ENCODE results near the gene ARHGAP9.

Gene ARHGAP9

DNA sequence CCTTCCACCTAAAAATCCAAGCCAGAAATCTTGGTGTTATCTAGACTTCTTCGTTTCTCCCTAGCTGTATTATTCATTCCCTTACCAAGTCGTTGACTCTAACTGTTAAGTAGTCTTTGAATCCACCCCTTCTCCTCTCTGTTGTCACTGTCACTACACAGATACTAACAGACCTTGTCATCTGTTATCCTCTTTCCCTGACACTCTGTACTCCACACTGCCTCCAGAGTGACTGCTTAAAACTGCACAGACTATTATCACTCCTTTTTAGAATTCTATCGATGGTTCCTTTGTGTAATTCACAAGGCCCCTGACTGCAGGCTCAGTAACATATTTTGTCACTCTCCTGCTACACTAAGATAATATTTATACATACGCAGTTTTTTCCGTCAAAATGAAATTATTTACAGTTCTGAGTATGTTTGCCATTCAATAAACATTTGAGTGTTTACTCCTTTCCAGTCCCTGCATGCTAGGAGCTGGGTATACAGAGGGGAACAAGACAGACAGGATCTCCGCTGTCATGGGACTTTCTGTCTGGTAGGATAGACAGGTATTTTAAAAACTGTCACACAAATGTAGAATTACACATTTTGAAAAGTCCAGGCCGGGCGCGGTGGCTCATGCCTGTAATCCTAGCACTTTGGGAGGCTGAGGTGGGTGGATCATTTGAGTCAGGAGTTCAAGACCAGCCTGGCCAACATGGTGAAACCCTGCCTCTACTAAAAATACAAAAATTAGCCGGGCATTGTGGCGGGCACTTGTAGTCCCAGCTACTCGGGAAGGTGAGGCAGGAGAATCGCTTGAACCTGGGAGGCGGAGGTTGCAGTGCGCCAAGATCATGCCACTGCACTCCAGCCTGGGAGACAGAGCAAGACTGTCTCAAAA, 12.0 kb upstream of the ARHGAP9 start:
- DNase-seq (ENCODE audit: low spot score) = no peak

DNA sequence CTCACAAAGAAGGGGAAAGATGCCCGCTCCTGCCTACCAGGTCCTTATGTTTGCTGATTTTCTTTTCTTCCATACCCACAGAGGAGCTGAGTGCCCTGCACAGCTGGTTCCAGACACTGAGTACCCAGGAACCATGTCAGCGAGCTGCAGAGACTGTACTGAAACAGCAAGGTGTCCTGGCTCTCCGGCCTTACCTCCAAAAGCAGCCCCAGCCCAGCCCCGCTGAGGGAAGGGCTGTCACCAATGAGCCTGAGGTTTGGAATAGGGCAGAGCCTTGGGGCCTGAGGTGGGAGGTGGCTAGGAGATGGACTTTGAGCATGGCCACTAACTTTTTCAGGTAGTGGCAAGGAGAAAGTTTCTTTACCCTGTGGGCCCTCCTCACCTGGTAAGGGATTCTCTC, 10.5 kb upstream of the ARHGAP9 start:
- DNase-seq (ENCODE audit: low spot score) = no peak

DNA sequence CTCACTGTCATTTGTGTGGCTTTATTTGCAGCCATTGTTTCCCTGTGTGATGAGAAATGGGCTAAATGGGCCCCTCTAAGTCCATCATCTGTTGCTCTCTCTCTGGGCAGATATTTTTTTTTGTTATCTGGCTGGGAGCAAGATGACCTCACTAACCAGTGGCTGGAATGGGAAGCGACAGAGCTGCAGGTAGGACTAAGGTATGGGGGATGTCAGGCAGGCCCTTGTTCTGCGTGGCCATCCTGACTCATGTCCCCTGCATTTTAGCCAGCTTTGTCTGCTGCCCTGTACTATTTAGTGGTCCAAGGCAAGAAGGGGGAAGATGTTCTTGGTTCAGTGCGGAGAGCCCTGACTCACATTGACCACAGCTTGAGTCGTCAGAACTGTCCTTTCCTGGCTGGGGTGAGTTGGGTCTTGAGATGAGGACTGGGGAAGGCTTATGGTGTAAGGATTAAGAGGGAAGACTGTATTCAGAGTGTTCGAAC, 9.5 kb upstream of the ARHGAP9 start:
- no peak for DNase-seq (ENCODE audit: low spot score)

- no peak for DNase-seq (ENCODE audit: low spot score)
Observed at GRCh38 chr12:57488402-57489156, 8.9 kb upstream of the ARHGAP9 start.

DNA sequence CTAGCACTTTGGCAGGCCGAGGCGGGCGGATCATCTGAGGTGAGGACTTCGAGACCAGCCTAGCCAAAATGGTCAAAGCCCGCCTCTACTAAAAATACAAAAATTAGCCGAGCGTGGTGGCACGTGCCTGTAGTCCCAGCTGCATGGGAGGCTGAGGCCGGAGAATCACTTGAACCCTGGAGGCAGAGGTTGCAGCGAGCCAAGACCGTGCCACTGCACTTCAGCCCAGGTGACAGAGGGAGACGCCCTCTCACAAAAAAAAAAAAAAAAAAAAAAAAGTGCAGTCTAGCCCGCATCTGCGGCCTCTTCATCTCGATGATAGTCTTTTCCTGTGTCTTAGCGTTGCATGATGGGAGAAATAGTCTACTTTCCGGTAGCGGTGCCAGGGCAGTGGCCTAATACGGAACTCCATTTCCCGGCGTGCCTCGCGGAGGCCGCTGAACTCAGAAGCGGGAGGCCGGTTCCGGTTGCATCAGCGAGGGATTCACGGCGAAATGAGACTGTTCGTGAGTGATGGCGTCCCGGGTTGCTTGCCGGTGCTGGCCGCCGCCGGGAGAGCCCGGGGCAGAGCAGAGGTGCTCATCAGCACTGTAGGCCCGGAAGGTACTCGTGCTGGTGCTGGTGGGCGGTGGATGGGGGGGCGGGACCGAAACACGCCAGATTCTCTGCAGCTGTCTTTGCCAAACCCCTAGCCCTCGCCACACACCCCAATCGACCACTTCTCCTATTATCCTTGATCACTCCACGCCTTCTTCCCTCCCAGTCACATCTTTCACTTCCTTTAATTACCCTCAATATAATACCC, 8.1 kb upstream of the ARHGAP9 start, which contains the start of gene MARS1:
TSS of gene MARS1 (plus strand) at position 472 of the 805 bp plus-strand sequence. CDS start at position 495, 23 bp downstream.
- peak; percentile 90 for DNase-seq (ENCODE audit: low spot score)

DNA sequence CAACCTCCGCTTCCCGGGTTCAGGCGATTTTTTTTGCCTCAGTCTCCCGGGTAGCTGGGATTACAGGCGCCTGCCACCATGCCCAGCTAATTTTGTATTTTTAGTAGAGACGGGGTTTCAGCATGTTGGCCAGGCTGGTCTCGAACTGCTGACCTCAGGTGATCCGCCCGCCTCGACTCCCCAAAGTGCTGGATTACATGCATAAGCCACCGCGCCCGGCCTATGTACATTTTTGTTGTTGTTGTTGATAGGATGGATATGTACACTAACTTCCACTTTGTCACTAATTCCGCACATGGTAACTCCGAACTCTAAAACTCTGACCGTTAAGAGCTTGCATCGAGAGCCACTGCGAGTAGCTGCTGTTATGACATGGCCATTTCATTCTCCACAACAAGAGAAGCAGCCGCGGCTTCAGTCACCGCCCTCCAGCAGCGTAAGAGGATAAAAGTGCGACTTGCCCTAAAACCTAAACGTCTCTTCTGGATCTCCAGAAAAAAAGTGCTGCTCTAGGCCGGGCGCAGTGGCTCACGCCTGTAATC, 7.5 kb upstream of the ARHGAP9 start:
- no peak for DNase-seq (ENCODE audit: low spot score)

DNA sequence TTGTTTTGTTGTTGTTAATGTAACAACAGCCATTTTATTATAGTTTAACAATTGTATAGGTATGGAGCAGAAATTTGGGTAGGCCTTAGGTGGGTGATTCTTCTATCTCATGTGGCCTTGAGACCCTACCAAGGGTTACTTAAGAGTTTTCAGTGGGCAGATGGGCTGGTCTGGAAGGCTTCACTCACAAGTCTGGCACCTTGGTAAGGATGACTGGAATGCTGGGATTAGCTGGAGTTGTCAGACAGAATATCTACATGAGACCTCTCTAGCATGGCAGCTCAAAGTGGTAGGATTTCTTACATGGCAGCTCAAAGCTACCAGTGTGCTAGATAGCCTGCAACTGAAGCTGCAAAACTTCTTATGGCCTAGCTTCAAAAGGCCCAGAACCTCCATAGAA, 6.0 kb upstream of the ARHGAP9 start:
- DNase-seq (ENCODE audit: low spot score) = no peak

- DNase-seq (ENCODE audit: low spot score) = peak; percentile 32
Observed at GRCh38 chr12:57483466-57483865, 3.8 kb upstream of the ARHGAP9 start.

DNA sequence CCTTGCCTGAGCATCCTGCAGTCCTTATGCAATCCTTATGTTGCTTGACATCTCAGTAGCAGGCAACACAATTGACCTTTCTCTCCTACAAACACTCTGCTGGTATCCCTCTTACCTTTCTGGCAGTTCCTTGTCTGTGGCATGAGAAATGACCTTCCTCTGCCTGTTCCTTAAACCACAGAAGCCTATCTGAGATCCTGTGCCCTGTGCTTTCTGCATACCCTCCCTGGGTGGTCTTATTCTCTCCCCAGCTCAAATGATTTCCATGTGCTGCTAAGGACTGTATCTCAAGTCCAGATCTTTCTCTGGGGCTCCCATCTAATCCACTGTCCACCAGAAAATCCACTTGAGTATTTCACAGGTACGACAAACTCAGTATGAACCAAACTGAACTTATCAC, 2.0 kb upstream of the ARHGAP9 start:
- no peak for DNase-seq (ENCODE audit: low spot score)

DNA sequence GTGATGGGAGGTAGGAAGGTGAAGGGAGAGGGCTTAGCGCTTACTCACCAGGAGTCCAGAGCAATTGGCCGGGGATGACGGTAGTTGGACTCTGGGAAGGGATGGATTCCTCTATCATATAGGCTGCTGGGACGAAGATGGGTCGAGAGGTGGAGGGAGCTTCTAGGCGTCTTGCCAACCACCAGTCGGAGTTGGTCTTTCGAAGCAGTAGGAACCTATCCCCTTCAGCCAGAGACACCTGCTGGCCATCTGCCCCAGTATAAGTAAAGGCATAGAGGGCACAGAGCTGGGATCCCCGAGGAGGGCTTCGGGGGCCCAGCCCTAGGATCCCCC, 657 bp downstream of the ARHGAP9 start:
- no peak for DNase-seq (ENCODE audit: low spot score)

- DNase-seq (ENCODE audit: low spot score) = no peak
Observed at GRCh38 chr12:57477710-57478681, 1.7 kb downstream of the ARHGAP9 start.

DNA sequence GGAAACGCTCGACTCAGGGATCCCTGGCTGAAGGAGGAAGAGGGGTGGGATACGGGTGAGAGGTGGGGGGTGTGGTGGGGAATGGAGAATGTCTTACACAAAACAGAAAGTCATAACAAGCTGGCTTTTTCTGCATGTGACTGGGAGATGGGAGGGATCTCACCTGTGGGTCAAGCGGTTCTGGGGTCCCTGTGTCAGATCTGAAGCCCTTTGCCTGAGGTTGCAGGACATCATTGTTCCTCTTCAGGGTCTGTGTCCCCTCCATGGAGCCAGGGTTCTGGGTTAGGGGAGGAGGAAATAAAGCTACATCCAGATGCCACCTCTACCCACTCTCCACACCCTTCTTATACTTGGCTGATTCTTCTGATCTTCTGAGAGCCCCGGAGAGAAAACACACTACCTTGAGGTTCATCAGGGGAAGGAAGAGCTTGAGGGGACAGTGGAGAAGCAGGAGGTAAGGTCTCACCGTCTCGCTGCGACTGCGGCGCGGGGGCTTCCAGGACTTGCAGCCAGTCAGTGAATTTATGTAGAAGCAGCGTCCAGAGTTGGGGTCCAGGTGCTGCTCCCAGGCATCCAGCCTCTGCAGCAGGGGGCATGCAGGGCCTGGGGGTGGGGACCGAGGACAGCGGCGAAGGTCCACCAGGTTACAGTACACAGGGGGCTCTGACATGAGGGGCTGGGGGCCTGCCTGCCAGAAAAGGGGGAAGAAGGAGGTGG, 2.5 kb downstream of the ARHGAP9 start:
- DNase-seq (ENCODE audit: low spot score) = no peak

DNA sequence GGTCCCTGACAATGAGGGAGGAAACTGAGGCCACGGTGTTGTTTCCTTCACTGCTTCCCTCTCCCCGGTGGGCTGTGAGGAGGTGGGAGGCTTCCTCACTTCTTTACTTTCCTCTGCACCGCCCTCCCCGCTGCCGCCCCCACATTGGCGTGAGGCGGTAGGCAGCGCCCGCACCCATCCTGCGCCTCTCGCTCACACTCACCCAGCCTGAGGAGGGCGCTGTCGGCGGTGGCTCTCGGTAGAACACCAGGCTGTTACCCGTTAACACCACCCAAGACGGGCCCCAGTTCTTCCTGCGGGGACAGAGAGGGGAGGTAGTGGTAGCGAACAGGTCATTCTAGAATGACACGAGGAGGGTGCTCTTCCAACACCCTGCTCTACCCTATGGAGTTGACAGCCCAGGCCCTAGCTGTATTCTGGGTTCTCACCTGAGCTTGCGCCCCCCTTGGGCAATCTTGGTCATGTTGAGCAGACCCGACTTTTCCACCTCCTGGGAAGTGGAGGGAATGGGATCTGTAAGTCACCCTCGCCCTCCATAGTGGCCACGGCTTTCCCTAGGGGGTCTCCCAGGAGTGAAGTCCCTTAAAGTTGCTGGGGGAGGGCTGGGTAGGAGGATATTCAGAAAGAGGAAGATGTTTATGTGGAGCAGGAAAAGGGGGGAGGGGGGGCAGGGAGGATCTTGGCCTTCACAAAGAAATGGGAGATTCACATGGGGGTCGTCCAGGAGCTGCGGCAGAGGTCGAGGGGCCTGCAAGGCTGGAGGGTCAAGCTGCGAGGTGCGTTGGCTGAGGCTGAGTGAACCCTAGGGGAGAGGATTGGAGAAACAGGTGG, 3.3 kb downstream of the ARHGAP9 start:
- no peak for DNase-seq (ENCODE audit: low spot score)

DNA sequence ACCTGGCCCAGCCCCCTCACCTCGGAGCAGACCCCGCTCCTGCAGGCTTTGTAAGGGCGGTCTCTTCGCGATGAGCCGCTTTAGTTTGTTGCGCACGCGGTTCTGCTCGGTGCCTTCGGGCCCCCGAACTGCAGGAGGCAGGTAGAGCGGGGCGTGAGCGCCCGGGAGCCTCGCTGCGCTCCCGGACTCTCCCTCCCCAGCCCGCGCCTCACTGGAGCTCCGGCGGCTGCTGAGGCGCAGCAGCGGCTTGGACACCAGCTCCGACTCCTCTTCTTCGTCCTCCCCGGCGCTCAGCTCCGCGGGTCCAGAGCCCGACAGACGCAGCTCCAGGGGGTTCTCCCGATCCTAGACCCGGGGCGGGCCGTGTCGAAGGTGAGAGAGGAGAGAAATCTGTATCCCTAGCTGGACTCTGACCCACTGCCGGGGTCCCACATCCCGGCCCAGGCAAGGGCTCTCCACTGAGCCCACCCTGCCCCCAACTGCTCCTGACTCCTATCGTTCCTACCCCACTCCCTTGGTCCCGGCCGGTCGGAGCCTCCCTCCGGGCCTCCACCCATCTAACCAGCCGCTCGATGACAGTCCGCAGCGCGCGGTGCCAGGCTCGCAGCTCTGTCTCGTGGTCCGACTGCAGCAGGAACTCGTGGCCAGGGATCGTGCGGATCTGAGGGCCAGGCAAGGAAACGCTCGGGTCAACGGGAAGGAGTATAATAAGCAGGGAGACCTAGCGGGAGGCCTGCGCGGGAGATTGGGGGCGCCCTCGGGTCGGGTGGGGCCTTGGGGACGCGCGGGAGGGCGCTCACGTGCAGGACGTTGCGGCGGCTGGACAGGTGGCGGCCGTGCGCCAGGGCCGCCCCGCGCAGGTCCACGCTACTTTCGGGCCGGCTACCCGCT, 4.2 kb downstream of the ARHGAP9 start:
- DNase-seq (ENCODE audit: low spot score) = peak; percentile 54

- no peak for DNase-seq (ENCODE audit: low spot score)
Observed at GRCh38 chr12:57474862-57475261, 4.8 kb downstream of the ARHGAP9 start.

DNA sequence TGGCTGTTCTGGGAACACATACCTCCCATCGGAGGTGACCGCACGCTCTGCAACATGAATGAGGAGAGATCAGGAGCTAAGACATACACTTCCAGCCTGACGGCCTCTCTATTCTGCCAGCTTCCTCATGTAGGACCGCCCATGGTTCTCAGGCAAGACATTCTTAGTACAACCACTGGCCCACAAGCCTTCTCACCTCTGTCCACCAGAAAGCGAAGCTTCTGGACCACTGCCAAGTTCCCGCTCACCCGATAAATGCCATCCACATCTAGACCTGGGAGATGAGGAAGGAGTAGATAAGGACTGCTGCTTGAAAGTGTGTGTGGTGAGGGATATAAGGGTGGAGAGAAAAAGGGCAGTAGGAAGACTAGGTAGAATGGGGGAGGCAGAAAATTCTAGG, 5.2 kb downstream of the ARHGAP9 start:
- no peak for DNase-seq (ENCODE audit: low spot score)

GRCh38 chr12:57473886-57474285, 5.8 kb downstream of the ARHGAP9 start:
- no peak for DNase-seq (ENCODE audit: low spot score)

DNA sequence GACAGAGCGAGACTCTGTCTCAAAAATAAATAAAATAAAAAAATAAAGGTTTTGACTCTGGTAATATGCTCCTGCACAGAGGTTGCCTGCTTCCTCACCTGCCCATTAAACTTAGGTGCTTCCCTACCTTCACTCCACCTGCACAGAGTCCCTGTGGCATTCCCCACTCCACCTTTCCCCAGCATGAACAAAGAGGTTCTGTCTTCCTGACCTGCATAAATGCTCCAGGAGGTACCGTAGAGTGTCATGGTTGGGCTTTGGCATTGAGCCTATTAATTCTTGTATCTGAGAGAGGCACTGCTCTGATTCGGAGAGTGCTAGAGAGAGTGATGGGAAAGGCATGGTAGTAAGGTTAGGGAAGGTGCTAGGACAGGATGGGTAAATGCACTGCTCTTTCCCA, 6.3 kb downstream of the ARHGAP9 start:
- no peak for DNase-seq (ENCODE audit: low spot score)

All from GM03348 (cell line).